ENCODE results near the gene NFIX.

DNA sequence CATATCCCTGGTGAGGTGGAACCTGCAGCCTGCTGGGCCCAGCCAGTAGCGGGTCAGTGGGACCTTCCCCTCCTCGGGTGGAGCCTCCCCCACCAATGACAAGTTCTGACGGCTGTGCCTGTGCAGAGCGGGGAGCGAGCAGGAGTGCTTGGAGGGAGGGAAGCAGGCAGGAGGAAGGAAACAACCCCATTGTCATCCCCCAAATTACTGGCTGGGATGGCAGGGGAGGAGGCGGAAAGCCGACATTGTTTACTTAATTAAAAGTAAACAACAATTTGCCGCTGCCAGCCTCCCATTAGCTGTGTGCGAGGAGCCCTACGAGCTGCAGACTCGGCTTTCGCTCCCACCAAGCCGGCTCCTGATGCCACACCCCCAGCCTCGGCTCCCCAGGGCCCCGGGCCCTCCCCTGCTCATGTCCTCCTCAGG lies 61.9 kb downstream of the NFIX start:
- TF ChIP-seq GATA3 (IDR thresholded peaks at IDR 0.05; ENCODE audit: low read depth, low read length) (no peak), GATA2 (IDR thresholded peaks at IDR 0.05; ENCODE audit: low read depth, low read length) (no peak)
